SK-N-SH (cell line): ENCODE measurements around the gene CHD2. TPM values are rescaled to one million over a fixed set of nuclear protein-coding genes. Genes with fewer than 3 reads are reported as not detected.

Experiments used
- CTCF ChIA-PET: fragments of 300-600, 350-600 bp; formaldehyde crosslinking; extraction: SDS; loops from one replicate; lab custom pipeline; 2021; lab: Yijun Ruan, JAX
- POLR2A ChIA-PET: fragments of 350-600 bp; sonication (Branson Sonifier 250); formaldehyde crosslinking; extraction: SDS; loops from one replicate; lab custom pipeline; 2020; ENCODE audit warnings: antibody characterized with exemption, inconsistent platforms; lab: Yijun Ruan, JAX
- DNase-seq: peaks from one replicate; pipeline ENCODE4 v3.0.0; 2012
- H2AFZ ChIP-seq: fragments of 200-600 bp; sonication (generic); 2 replicates; pipeline ENCODE4 v1.8.1; 2016; ENCODE audit warnings: antibody characterized with exemption, mild to moderate bottlenecking, low read depth
- H3F3A ChIP-seq: fragments of 200-600 bp; sonication (generic); replicated peaks from 2 replicates; pipeline ENCODE3; 2016; ENCODE audit warnings: antibody characterized with exemption, mild to moderate bottlenecking; ENCODE audit not compliant: insufficient read depth
- H3K27ac ChIP-seq, 2 experiments: fragments of 200-500 bp in 1 of 2; fragments of 200-600 bp in 1 of 2; sonication (Bioruptor generic) in 1 of 2; sonication (generic), shearing (Covaris generic) in 1 of 2; 2 replicates each; pipeline versions ENCODE4 v1.5.1 to v1.6.1; 2014 to 2016; ENCODE audit warnings: low read depth in 2 of 2, inconsistent platforms in 1 of 2, low read length in 1 of 2, mild to moderate bottlenecking in 1 of 2, mixed read lengths in 1 of 2
- H3K27me3 ChIP-seq: fragments of 200-600 bp; sonication (generic), shearing (Covaris generic); 2 replicates; pipeline ENCODE4 v1.6.1; 2016; ENCODE audit warnings: mixed run types; ENCODE audit not compliant: insufficient read depth
- H3K36me3 ChIP-seq, 2 experiments: fragments of 200-500 bp in 1 of 2; fragments of 200-600 bp in 1 of 2; sonication (Bioruptor generic) in 1 of 2; sonication (generic) in 1 of 2; replicated peaks in 1 of 2; 2 replicates each; pipeline versions ENCODE3 to v1.5.1; 2014 to 2016; ENCODE audit warnings: low read length in 1 of 2, mild to moderate bottlenecking in 1 of 2; ENCODE audit not compliant: insufficient read depth in 2 of 2, control insufficient read depth in 1 of 2
- H3K4me1 ChIP-seq, 2 experiments: fragments of 200-500 bp in 1 of 2; fragments of 200-600 bp in 1 of 2; sonication (Bioruptor generic) in 1 of 2; sonication (generic), shearing (Covaris generic) in 1 of 2; 2 replicates each; pipeline versions ENCODE4 v1.5.1 to v1.6.1; 2014 to 2016; ENCODE audit warnings: low read depth in 1 of 2, low read length in 1 of 2, mixed run types in 1 of 2; ENCODE audit not compliant: insufficient read depth in 2 of 2, control insufficient read depth in 1 of 2
- H3K4me2 ChIP-seq: fragments of 200-600 bp; sonication (generic), shearing (Covaris generic); 2 replicates; pipeline ENCODE4 v1.6.1; 2017; ENCODE audit warnings: mixed run types
- H3K4me3 ChIP-seq, 2 experiments: fragments of 200-500 bp in 1 of 2; fragments of 200-600 bp in 1 of 2; sonication (Bioruptor generic) in 1 of 2; sonication (generic), shearing (Covaris generic) in 1 of 2; 2 replicates each; pipeline versions ENCODE4 v1.5.1 to v1.8.1; 2014 to 2016; ENCODE audit warnings: low read depth in 2 of 2, inconsistent platforms in 1 of 2, low read length in 1 of 2, mild to moderate bottlenecking in 1 of 2, mixed read lengths in 1 of 2, moderate library complexity in 1 of 2
- H3K79me2 ChIP-seq: fragments of 200-600 bp; sonication (generic); 2 replicates; pipeline ENCODE4 v1.8.1; 2017; ENCODE audit warnings: mild to moderate bottlenecking; ENCODE audit not compliant: insufficient read depth
- H3K9ac ChIP-seq: fragments of 200-600 bp; sonication (generic); 2 replicates; pipeline ENCODE4 v1.6.1; 2017; ENCODE audit warnings: mixed run types
- H3K9me2 ChIP-seq: fragments of 200-600 bp; sonication (generic); 2 replicates; pipeline ENCODE4 v1.6.1; 2017; ENCODE audit warnings: mixed run types
- H3K9me3 ChIP-seq: fragments of 200-600 bp; sonication (generic); 2 replicates; pipeline ENCODE4 v1.6.1; 2017; ENCODE audit warnings: mixed run types, mild to moderate bottlenecking, moderate library complexity
- H4K20me1 ChIP-seq: fragments of 200-600 bp; sonication (generic); 2 replicates; pipeline ENCODE4 v1.6.1; 2017; ENCODE audit warnings: mild to moderate bottlenecking, mixed run types; ENCODE audit not compliant: insufficient read depth
- CHD2 ChIP-seq: fragments of 150-350 bp; IDR thresholded peaks from 2 replicates; pipeline ENCODE4 v1.6.1; 2018; ENCODE audit warnings: low read length; ENCODE audit not compliant: partially characterized antibody
- ELF1 ChIP-seq: IDR thresholded peaks from 2 replicates; pipeline ENCODE4 v1.4.0; 2012
- EZH2phosphoT487 ChIP-seq: fragments of 200-600 bp; sonication (generic); IDR thresholded peaks from 2 replicates; pipeline ENCODE4 v1.6.1; 2017; ENCODE audit warnings: low read depth, mixed run types, mild to moderate bottlenecking, antibody characterized with exemption, moderate library complexity, borderline replicate concordance
- FOSL2 ChIP-seq: IDR thresholded peaks from 2 replicates; pipeline ENCODE4 v1.4.0; 2012; ENCODE audit warnings: low read depth, mild to moderate bottlenecking, moderate library complexity, borderline replicate concordance
- FOXJ3 ChIP-seq: sonication (generic); formaldehyde crosslinking; IDR thresholded peaks from 2 replicates; pipeline ENCODE4 v1.5.1; 2020; ENCODE audit warnings: mild to moderate bottlenecking, missing genetic modification reagents
- GABPA ChIP-seq: IDR thresholded peaks from 2 replicates; pipeline ENCODE4 v1.4.0; 2012; ENCODE audit warnings: low read depth, mild to moderate bottlenecking
- GATA2 ChIP-seq: sonication (generic); formaldehyde crosslinking; IDR thresholded peaks from 2 replicates; pipeline ENCODE4 v1.5.0; 2020; ENCODE audit warnings: mild to moderate bottlenecking, missing genetic modification reagents
- IRF3 ChIP-seq: fragments of 150-350 bp; IDR thresholded peaks from 2 replicates; pipeline ENCODE4 v1.6.1; 2016; ENCODE audit warnings: mild to moderate bottlenecking, low read depth, low read length
- JUND ChIP-seq: IDR thresholded peaks from 2 replicates; pipeline ENCODE4 v1.4.0; 2012
- NFIC ChIP-seq: IDR thresholded peaks from 2 replicates; pipeline ENCODE4 v1.4.0; 2012; ENCODE audit warnings: borderline replicate concordance
- NRF1 ChIP-seq: IDR thresholded peaks from 2 replicates; pipeline ENCODE4 v1.6.1; 2012; ENCODE audit warnings: low read depth, mild to moderate bottlenecking, low read length
- PBX3 ChIP-seq: IDR thresholded peaks from 2 replicates; pipeline ENCODE4; 2012
- RAD21 ChIP-seq: IDR thresholded peaks from 2 replicates; pipeline ENCODE4 v1.6.1; 2012; ENCODE audit warnings: mild to moderate bottlenecking, low read length
- RFX5 ChIP-seq: IDR thresholded peaks from 2 replicates; pipeline ENCODE4 v1.6.1; 2012; ENCODE audit warnings: mild to moderate bottlenecking, improper control_type of control experiment, low read length
- RXRA ChIP-seq: IDR thresholded peaks from 2 replicates; pipeline ENCODE4 v1.4.0; 2012; ENCODE audit warnings: low read depth, mild to moderate bottlenecking, borderline replicate concordance
- SMC3 ChIP-seq: IDR thresholded peaks from 2 replicates; pipeline ENCODE4 v1.6.1; 2012; ENCODE audit warnings: low read depth, low read length, improper control_type of control experiment
- TAF1 ChIP-seq: IDR thresholded peaks from 2 replicates; pipeline ENCODE4 v1.6.1; 2012; ENCODE audit warnings: low read depth, mild to moderate bottlenecking, low read length, moderate library complexity, borderline replicate concordance
- TCF12 ChIP-seq: IDR thresholded peaks from 2 replicates; pipeline ENCODE4 v1.4.0; 2012
- TEAD4 ChIP-seq: IDR thresholded peaks from 2 replicates; pipeline ENCODE4 v1.4.0; 2012; ENCODE audit warnings: mild to moderate bottlenecking, borderline replicate concordance; ENCODE audit not compliant: insufficient read depth
- USF1 ChIP-seq: IDR thresholded peaks from 2 replicates; pipeline ENCODE4 v1.4.0; 2012; ENCODE audit warnings: low read depth, borderline replicate concordance
- WGBS: methylation state at CpG from one replicate; pipeline ENCODE4 v1.1.6; 2017; ENCODE audit warnings: low lambda C conversion rate; 5-methylcytosine and 5-hydroxymethylcytosine counted together
- polyA plus RNA-seq, 3 experiments: library from polyadenylated mRNA; depleted of rRNA; stranded (reverse); fragments of >200 nt; gene quantifications; 2 replicates each; pipeline ENCODE4 v1.2.3, GENCODE V29; 2012
- TF ChIP-seq, protein P1 (sequence below): IDR thresholded peaks from 2 replicates; pipeline ENCODE4 v1.4.0; 2012; ENCODE audit warnings: low read depth

Gene CHD2
- polyA plus RNA-seq, 1 of the 3 experiments (the other 2 are of a cell fraction): 25.3 TPM

- H3K27ac ChIP-seq: no peak overlapping the region
- no peaks in the 10 kb centered on the region for H3K9me2 ChIP-seq
- peaks cover 91 to 92% of the 10 kb centered on the region in 2 experiments for H3K36me3 ChIP-seq
- H3K4me2 ChIP-seq: no peak overlapping the region
- no peaks in the 10 kb centered on the region; a peak in 1 of 4 replicates for H3K4me1 ChIP-seq
- H3K27me3 ChIP-seq: no peaks in the 10 kb centered on the region
- no peak for DNase-seq
- no peak overlapping the region for H3K9ac ChIP-seq
- POLR2A ChIA-PET: no interaction called here
- 83% methylated on average over 6 of the region's 6 CpGs for WGBS
- H3K9me3 ChIP-seq: no peaks in the 10 kb centered on the region
- no peak for TF ChIP-seq USF1
- no peak for TF ChIP-seq IRF3
- no peak for TF ChIP-seq FOXJ3 (CRISPR knock-in tag)
- no peak for TF ChIP-seq CHD2
- no peak for TF ChIP-seq ELF1
- no peak for TF ChIP-seq RXRA
- no peak for TF ChIP-seq NRF1
- TF ChIP-seq, protein P1, sequence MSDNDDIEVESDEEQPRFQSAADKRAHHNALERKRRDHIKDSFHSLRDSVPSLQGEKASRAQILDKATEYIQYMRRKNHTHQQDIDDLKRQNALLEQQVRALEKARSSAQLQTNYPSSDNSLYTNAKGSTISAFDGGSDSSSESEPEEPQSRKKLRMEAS: no peak
- no peak for TF ChIP-seq RFX5
- H4K20me1 ChIP-seq: peaks cover 11% of the 10 kb centered on the region; the same call in 1 of the 2 replicates
- peaks cover 74% of the 10 kb centered on the region for H3K79me2 ChIP-seq
- CTCF ChIA-PET: interaction anchor here (1.0 to 1.3 kb wide), 2 partner anchors 46 to 1121 kb away, joined by 3 read pairs; no protein-coding TSS in a partner anchor
- H3K4me3 ChIP-seq: no peak overlapping the region
- peaks cover 16% of the 10 kb centered on the region for H3F3A ChIP-seq
- no peak overlapping the region for H2AFZ ChIP-seq
These were observed 97.7 kb downstream of the CHD2 start for GRCh38 chr15:92997821-92998220.

GRCh38 chr15:93001156-93001555 is 101.0 kb downstream of the CHD2 start:
- ChIA-PET CTCF (interaction anchor here (1.0 to 1.5 kb wide), 3 partner anchors 17 to 1119 kb away, joined by 3 to 6 read pairs (median 3); no protein-coding TSS in a partner anchor), POLR2A (interaction anchor here (0.9 kb wide), 1 partner anchor 17 kb away, joined by 3 read pairs; no protein-coding TSS in a partner anchor)
- Histone ChIP-seq H3K27ac (no peak overlapping the region), H3K9me3 (no peaks in the 10 kb centered on the region), H3K36me3 (peaks cover 90 to 91% of the 10 kb centered on the region in 2 experiments), H3F3A (peaks cover 23% of the 10 kb centered on the region), H4K20me1 (no peaks in the 10 kb centered on the region), H3K4me2 (no peak overlapping the region), H3K4me1 (no peaks in the 10 kb centered on the region), H3K79me2 (peaks cover 58% of the 10 kb centered on the region), H3K4me3 (no peak overlapping the region), H2AFZ (no peak overlapping the region), H3K9me2 (no peaks in the 10 kb centered on the region), H3K27me3 (no peaks in the 10 kb centered on the region), H3K9ac (no peak overlapping the region)
- no peak for DNase-seq
- TF ChIP-seq IRF3 (no peak), JUND (no peak), TEAD4 (no peak), USF1 (no peak), NRF1 (no peak), RAD21 (no peak), FOSL2 (no peak), PBX3 (no peak), GATA2 (no peak), FOXJ3 (CRISPR knock-in tag) (no peak), NFIC (no peak), EZH2phosphoT487 (no peak), GABPA (no peak), TCF12 (no peak), TAF1 (no peak), ELF1 (no peak), SMC3 (no peak)
- TF ChIP-seq, protein P1: no peak
- TF ChIP-seq, all 33 proteins: peak for 0
- 98% methylated on average over 6 of the region's 6 CpGs for WGBS
